K562 (cell line): Measurements from ENCODE around the gene SLC25A45. TPM values are rescaled to one million over a fixed set of nuclear protein-coding genes. Genes with fewer than 3 reads are reported as not detected.

Experiments used
- CHCHD3 ChIP-seq: fragments of 250-450 bp; sonication (Bioruptor Pico); IDR thresholded peaks from 2 replicates; pipeline ENCODE4 v2.1.2; 2022; ENCODE audit warnings: mild to moderate bottlenecking
- DPF2 ChIP-seq: fragments of 450-650 bp; IDR thresholded peaks from 2 replicates; pipeline ENCODE4 v1.6.1; 2016
- E2F8 ChIP-seq: fragments of 450-650 bp; IDR thresholded peaks from 2 replicates; pipeline ENCODE4 v1.7.1; 2018; ENCODE audit warnings: mild to moderate bottlenecking, low read depth; ENCODE audit not compliant: partially characterized antibody
- HDAC3 ChIP-seq: fragments of 450-650 bp; IDR thresholded peaks from 2 replicates; pipeline ENCODE4 v1.6.1; 2018; ENCODE audit warnings: borderline replicate concordance, mild to moderate bottlenecking, moderate library complexity; ENCODE audit not compliant: partially characterized antibody
- HES1 ChIP-seq: fragments of 450-650 bp; IDR thresholded peaks from 2 replicates; pipeline ENCODE4 v1.6.1; 2016; ENCODE audit warnings: low read depth, mild to moderate bottlenecking, moderate library complexity
- KAT7 ChIP-seq: sonication (generic); formaldehyde crosslinking; IDR thresholded peaks from 2 replicates; pipeline ENCODE4 v1.8.0; 2022; ENCODE audit warnings: missing genetic modification reagents, mild to moderate bottlenecking, borderline replicate concordance
- KDM1A ChIP-seq, 2 experiments: fragments of 450-650 bp; IDR thresholded peaks; 2 replicates each; pipeline ENCODE4 v1.6.1; 2016; ENCODE audit warnings: mild to moderate bottlenecking in 2 of 2
- L3MBTL2 ChIP-seq: fragments of 450-650 bp; IDR thresholded peaks from 2 replicates; pipeline ENCODE4 v1.6.1; 2016; ENCODE audit warnings: mild to moderate bottlenecking, moderate library complexity
- POLR2G ChIP-seq: fragments of 200-400 bp; formaldehyde crosslinking; IDR thresholded peaks from 2 replicates; pipeline ENCODE4 v1.6.1; 2017; ENCODE audit warnings: low read depth, mild to moderate bottlenecking, antibody characterized with exemption, low read length, moderate library complexity
- PRDM10 ChIP-seq: fragments of 450-650 bp; IDR thresholded peaks from 2 replicates; pipeline ENCODE4 v1.6.1; 2018; ENCODE audit not compliant: partially characterized antibody
- PYGO2 ChIP-seq: fragments of 450-650 bp; IDR thresholded peaks from 2 replicates; pipeline ENCODE4 v1.6.1; 2016; ENCODE audit warnings: mild to moderate bottlenecking, missing genetic modification characterization, moderate library complexity, missing compliant biosample characterization
- TAF15 ChIP-seq: fragments of 200-400 bp; formaldehyde crosslinking; IDR thresholded peaks from 2 replicates; pipeline ENCODE4 v1.6.1; 2017; ENCODE audit warnings: mild to moderate bottlenecking, low read depth, low read length, moderate library complexity
- TAF9B ChIP-seq: fragments of 450-650 bp; IDR thresholded peaks from 2 replicates; pipeline ENCODE4 v1.6.1; 2018; ENCODE audit warnings: mild to moderate bottlenecking; ENCODE audit not compliant: partially characterized antibody
- TEAD1 ChIP-seq, 2 experiments: fragments of 450-650 bp in 1 of 2; sonication (generic) in 1 of 2; formaldehyde crosslinking; IDR thresholded peaks; 2 replicates each; pipeline versions ENCODE4 v1.4.0 to v1.8.0; 2020 to 2022; ENCODE audit warnings: mild to moderate bottlenecking in 2 of 2, missing genetic modification reagents in 1 of 2
- TRIM28 ChIP-seq: fragments of 450-650 bp; IDR thresholded peaks from 2 replicates; pipeline ENCODE4 v1.6.1; 2017
- ZNF24 ChIP-seq: fragments of 450-650 bp; IDR thresholded peaks from 2 replicates; pipeline ENCODE4 v1.6.1; 2016
- ZNF561 ChIP-seq: fragments of 450-650 bp; formaldehyde crosslinking; conservative IDR thresholded peaks from 2 replicates; pipeline ENCODE4 v1.4.0; 2020; ENCODE audit warnings: mild to moderate bottlenecking, moderate library complexity
- ZNF584 ChIP-seq: fragments of 200-800 bp; sonication (Bioruptor generic); IDR thresholded peaks from 2 replicates; pipeline ENCODE4 v1.6.1; 2016; ENCODE audit warnings: low read depth, mild to moderate bottlenecking, missing genetic modification characterization, missing compliant biosample characterization
- ZNF589 ChIP-seq: fragments of 200-800 bp; sonication (Bioruptor generic); IDR thresholded peaks from 2 replicates; pipeline ENCODE4 v1.6.1; 2016; ENCODE audit warnings: low read depth, missing genetic modification characterization, missing compliant biosample characterization
- polyA plus RNA-seq, 8 experiments: library from polyadenylated mRNA; depleted of rRNA in 4 of 8; stranded (reverse) in 5 of 8; unstranded in 3 of 8; fragments of >200 nt; fragmentation: Nextera tagmentation in 2 of 8; fragmentation: Illumina TruSeq in 1 of 8; extraction: Ambion mirVana in 2 of 8; extraction: Trizol in 1 of 8; gene quantifications; 2 replicates each; pipeline versions ENCODE4 v1.2.1 to v1.2.3, GENCODE V29; 2011 to 2014; ENCODE audit warnings: inconsistent platforms in 1 of 8, missing spikeins in 1 of 8
- total RNA-seq, 7 experiments: library from RNA; depleted of rRNA in 6 of 7; stranded (reverse); fragments of >200 nt in 6 of 7; fragmentation: Illumina TruSeq in 2 of 7; extraction: Trizol in 2 of 7; gene quantifications; 2 replicates each; pipeline versions ENCODE4 v1.2.1 to v1.2.3, GENCODE V29; 2011 to 2021; ENCODE audit warnings: low replicate concordance in 1 of 7
- TF ChIP-seq, protein P1 (sequence below): fragments of 250-450 bp; sonication (Bioruptor Pico); IDR thresholded peaks from 2 replicates; pipeline ENCODE4 v1.4.0; 2020; ENCODE audit warnings: borderline replicate concordance

The SLC25A45 gene
- total and polyA plus RNA-seq, 9 of the 15 experiments (the other 6 are each of a cell fraction or from before 2014, with no cell fraction given) = 0.15 to 2.3 (median 0.68) TPM

GRCh38 chr11:65430406-65431217 lies 48.2 kb upstream of the SLC25A45 start (continued):
- TF ChIP-seq PRDM10 (no peak), HES1 (no peak), HDAC3 (no peak), ZNF589 (CRISPR knock-in tag) (no peak), TAF9B (no peak), TEAD1 (CRISPR knock-in tag; IDR thresholded peaks at IDR 0.05) (no peak), CHCHD3 (CRISPR knock-in tag) (0 out of 2 replicates have a peak, but pooled peaks have one; percentile 71), TRIM28 (no peak), L3MBTL2 (no peak), PYGO2 (tag) (no peak), ZNF584 (CRISPR knock-in tag) (no peak), DPF2 (no peak), KAT7 (CRISPR knock-in tag) (no peak), TAF15 (no peak), POLR2G (peak; percentile 65), KDM1A (IDR thresholded peaks at IDR 0.05) (no peak), E2F8 (peak; percentile 14), ZNF561 (CRISPR knock-in tag) (no peak), ZNF24 (peak; percentile 85)
- TF ChIP-seq, protein P1, sequence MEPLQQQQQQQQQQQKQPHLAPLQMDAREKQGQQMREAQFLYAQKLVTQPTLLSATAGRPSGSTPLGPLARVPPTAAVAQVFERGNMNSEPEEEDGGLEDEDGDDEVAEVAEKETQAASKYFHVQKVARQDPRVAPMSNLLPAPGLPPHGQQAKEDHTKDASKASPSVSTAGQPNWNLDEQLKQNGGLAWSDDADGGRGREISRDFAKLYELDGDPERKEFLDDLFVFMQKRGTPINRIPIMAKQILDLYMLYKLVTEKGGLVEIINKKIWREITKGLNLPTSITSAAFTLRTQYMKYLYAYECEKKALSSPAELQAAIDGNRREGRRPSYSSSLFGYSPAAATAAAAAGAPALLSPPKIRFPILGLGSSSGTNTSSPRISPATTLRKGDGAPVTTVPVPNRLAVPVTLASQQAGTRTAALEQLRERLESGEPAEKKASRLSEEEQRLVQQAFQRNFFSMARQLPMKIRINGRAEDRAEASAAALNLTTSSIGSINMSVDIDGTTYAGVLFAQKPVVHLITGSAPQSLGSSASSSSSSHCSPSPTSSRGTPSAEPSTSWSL (CRISPR knock-in tag) = no peak
